Peyer's patch (tissue), 4 donors: ENCODE measurements around the gene GOLGB1. TPM values are rescaled to one million over a fixed set of nuclear protein-coding genes. Genes with fewer than 3 reads are reported as not detected.
"Not testable (repeated sequence)": the region's sequence is repeated elsewhere in the genome, so short reads cannot be mapped to it uniquely, and the experiment has no call there.

ENCODE experiments used
- DNase-seq, 3 donors: peaks; one replicate each; pipeline ENCODE4 v3.0.0-alpha.2; 2017 to 2019
- H3K27ac ChIP-seq, 4 donors: fragments of 200-600 bp; sonication (generic); one replicate each; pipeline ENCODE4 v1.5.1; 2016 to 2019
- H3K27me3 ChIP-seq, 2 donors: fragments of 200-600 bp; sonication (generic); one replicate each; pipeline ENCODE4 v1.5.1; 2019
- H3K36me3 ChIP-seq, 3 donors: fragments of 200-600 bp; sonication (generic); one replicate each; pipeline ENCODE4 v1.5.1; 2016 to 2019
- H3K4me1 ChIP-seq, 4 donors: fragments of 200-600 bp; sonication (generic); one replicate each; pipeline ENCODE4 v1.5.1; 2016 to 2019
- H3K4me3 ChIP-seq, 4 donors: fragments of 200-600 bp; sonication (generic); 1 replicate in 3 of 4; 2 replicates in 1 of 4; pipeline ENCODE4 v1.5.1; 2016 to 2019; ENCODE audit warnings: mild to moderate bottlenecking in 1 of 4
- H3K9me3 ChIP-seq, 4 donors: fragments of 200-600 bp; sonication (generic); one replicate each; pipeline ENCODE4 v1.5.1; 2016 to 2019; ENCODE audit warnings: mild to moderate bottlenecking in 1 of 4
- POLR2A ChIP-seq, 2 donors: fragments of 450-650 bp; IDR thresholded peaks; one replicate each; pipeline ENCODE4 v1.5.1; 2017; ENCODE audit warnings: antibody characterized with exemption in 2 of 2, mild to moderate bottlenecking in 2 of 2, moderate library complexity in 2 of 2
- total RNA-seq, 4 donors: library from RNA; depleted of rRNA; stranded (reverse); fragments of >200 nt; gene quantifications; one replicate each; pipeline ENCODE4 v1.1.0, GENCODE V29; 2016
- TF ChIP-seq, protein P1 (sequence below), 6 experiments: fragments of 450-650 bp in 4 of 6; fragments of 200-600 bp in 2 of 6; sonication (generic) in 1 of 6; IDR thresholded peaks; one replicate each; pipeline ENCODE4 v1.5.1; 2017 to 2019; ENCODE audit warnings: antibody characterized with exemption in 6 of 6, mild to moderate bottlenecking in 3 of 6, moderate library complexity in 1 of 6

Gene GOLGB1
- total RNA-seq, 4 donors from 2014 or later, result 84.0 to 134 (median 112) TPM

- Histone ChIP-seq H3K4me1 (peaks cover 0 to 19% (median 2%) of the 10 kb centered on the region in 4 donors), H3K27me3 (no peaks in the 10 kb centered on the region), H3K9me3 (no peaks in the 10 kb centered on the region), H3K36me3 (no peaks in the 10 kb centered on the region), H3K27ac (peak overlapping the region; percentile 76 to 96 (median 93)), H3K4me3 (peak overlapping the region; percentile 62 to 86 (median 78))
- TF ChIP-seq POLR2A (IDR thresholded peaks at IDR 0.05), result no peak
- TF ChIP-seq, protein P1, sequence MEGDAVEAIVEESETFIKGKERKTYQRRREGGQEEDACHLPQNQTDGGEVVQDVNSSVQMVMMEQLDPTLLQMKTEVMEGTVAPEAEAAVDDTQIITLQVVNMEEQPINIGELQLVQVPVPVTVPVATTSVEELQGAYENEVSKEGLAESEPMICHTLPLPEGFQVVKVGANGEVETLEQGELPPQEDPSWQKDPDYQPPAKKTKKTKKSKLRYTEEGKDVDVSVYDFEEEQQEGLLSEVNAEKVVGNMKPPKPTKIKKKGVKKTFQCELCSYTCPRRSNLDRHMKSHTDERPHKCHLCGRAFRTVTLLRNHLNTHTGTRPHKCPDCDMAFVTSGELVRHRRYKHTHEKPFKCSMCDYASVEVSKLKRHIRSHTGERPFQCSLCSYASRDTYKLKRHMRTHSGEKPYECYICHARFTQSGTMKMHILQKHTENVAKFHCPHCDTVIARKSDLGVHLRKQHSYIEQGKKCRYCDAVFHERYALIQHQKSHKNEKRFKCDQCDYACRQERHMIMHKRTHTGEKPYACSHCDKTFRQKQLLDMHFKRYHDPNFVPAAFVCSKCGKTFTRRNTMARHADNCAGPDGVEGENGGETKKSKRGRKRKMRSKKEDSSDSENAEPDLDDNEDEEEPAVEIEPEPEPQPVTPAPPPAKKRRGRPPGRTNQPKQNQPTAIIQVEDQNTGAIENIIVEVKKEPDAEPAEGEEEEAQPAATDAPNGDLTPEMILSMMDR (IDR thresholded peaks at IDR 0.05), result no peak
- DNase-seq, result peak in 1 of 3 donors; percentile 85
These were observed 763 bp downstream of the GOLGB1 start for GRCh38 chr3:121748680-121749275.

- TF ChIP-seq, protein P1 (IDR thresholded peaks at IDR 0.05), result no peak
- no peak for TF ChIP-seq POLR2A (IDR thresholded peaks at IDR 0.05)
- no peaks in the 10 kb centered on the region for H3K27me3 ChIP-seq
- H3K4me1 ChIP-seq, result peaks cover 0 to 19% (median 2%) of the 10 kb centered on the region in 4 donors
- no peak for DNase-seq
- no peaks in the 10 kb centered on the region for H3K9me3 ChIP-seq
- no peaks in the 10 kb centered on the region for H3K36me3 ChIP-seq
- peak overlapping the region in 2 of 4 donors; percentile 94 to 96 for H3K27ac ChIP-seq
- peak overlapping the region in 2 of 4 donors; percentile 73 to 86 for H3K4me3 ChIP-seq
These were observed 1.6 kb downstream of the GOLGB1 start for GRCh38 chr3:121747976-121748375.

DNA sequence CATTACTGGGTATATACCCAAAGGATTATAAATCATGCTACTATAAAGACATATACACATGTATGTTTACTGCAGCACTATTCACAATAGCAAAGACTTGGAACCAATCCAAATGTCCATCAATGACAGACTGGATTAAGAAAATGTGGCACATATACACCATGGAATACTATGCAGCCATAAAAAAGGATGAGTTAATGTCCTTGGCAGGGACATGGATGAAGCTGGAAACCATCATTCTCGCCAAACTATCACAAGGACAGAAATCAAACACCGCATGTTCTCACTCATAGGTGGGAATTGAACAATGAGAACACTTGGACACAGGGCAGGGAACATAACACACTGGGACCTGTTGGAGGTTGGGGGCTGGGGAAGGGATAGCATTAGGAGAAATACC, 6.4 kb downstream of the GOLGB1 start:
- DNase-seq, H3K27ac ChIP-seq, H3K9me3 ChIP-seq, H3K4me3 ChIP-seq, H3K27me3 ChIP-seq, H3K36me3 ChIP-seq: not testable (repeated sequence)
- H3K4me1 ChIP-seq, result peaks cover 0 to 14% (median 0%) of the 10 kb centered on the region in 4 donors

- DNase-seq, result no peak
- no peak for TF ChIP-seq POLR2A (IDR thresholded peaks at IDR 0.05)
- TF ChIP-seq, protein P1 (IDR thresholded peaks at IDR 0.05), result no peak
- H3K4me1 ChIP-seq, result no peaks in the 10 kb centered on the region
- H3K9me3 ChIP-seq, result no peaks in the 10 kb centered on the region
- no peak overlapping the region for H3K4me3 ChIP-seq
- H3K36me3 ChIP-seq, result no peaks in the 10 kb centered on the region
- no peaks in the 10 kb centered on the region for H3K27me3 ChIP-seq
- no peak overlapping the region for H3K27ac ChIP-seq
These were observed 8.6 kb downstream of the GOLGB1 start for GRCh38 chr3:121740896-121741295.

- no peak for DNase-seq
- no peak overlapping the region for H3K4me3 ChIP-seq
- no peak overlapping the region for H3K27ac ChIP-seq
- H3K4me1 ChIP-seq, result no peaks in the 10 kb centered on the region
- H3K9me3 ChIP-seq, result no peaks in the 10 kb centered on the region
- H3K36me3 ChIP-seq, result no peaks in the 10 kb centered on the region
- no peaks in the 10 kb centered on the region for H3K27me3 ChIP-seq
- no peak for TF ChIP-seq POLR2A (IDR thresholded peaks at IDR 0.05)
- TF ChIP-seq, protein P1 (IDR thresholded peaks at IDR 0.05), result no peak
These were observed 9.6 kb downstream of the GOLGB1 start for GRCh38 chr3:121739902-121740301.

GRCh38 chr3:121737644-121738043, 11.9 kb downstream of the GOLGB1 start:
- no peak for TF ChIP-seq POLR2A (IDR thresholded peaks at IDR 0.05)
- TF ChIP-seq, protein P1 (IDR thresholded peaks at IDR 0.05), result no peak
- Histone ChIP-seq H3K4me3 (no peak overlapping the region), H3K27me3 (no peaks in the 10 kb centered on the region), H3K36me3 (no peaks in the 10 kb centered on the region), H3K9me3 (no peaks in the 10 kb centered on the region), H3K27ac (no peak overlapping the region), H3K4me1 (no peaks in the 10 kb centered on the region)
- no peak for DNase-seq
